Hepatocyte (in vitro differentiated cells): Measurements from ENCODE around the gene CCDC136. TPM values are rescaled to one million over a fixed set of nuclear protein-coding genes. Genes with fewer than 3 reads are reported as not detected.

ENCODE experiments used
- DNase-seq: peaks from one replicate; pipeline ENCODE4 v3.0.0-alpha.2; 2016; ENCODE audit warnings: low spot score
- H2AFZ ChIP-seq: fragments of 200-600 bp; sonication (generic); 2 replicates; pipeline ENCODE4 v1.6.0; 2016; ENCODE audit warnings: antibody characterized with exemption, mild to moderate bottlenecking
- H3K27ac ChIP-seq: fragments of 200-600 bp; sonication (generic); 2 replicates; pipeline ENCODE4 v1.5.1; 2016; ENCODE audit warnings: mild to moderate bottlenecking
- H3K27me3 ChIP-seq: fragments of 200-600 bp; sonication (generic); 2 replicates; pipeline ENCODE4 v1.6.1; 2016
- H3K36me3 ChIP-seq: fragments of 200-600 bp; sonication (generic); replicated peaks from 2 replicates; pipeline ENCODE4 v1.5.1; 2016; ENCODE audit warnings: low read depth; ENCODE audit not compliant: insufficient read depth
- H3K4me1 ChIP-seq: fragments of 200-600 bp; sonication (generic); 2 replicates; pipeline ENCODE4 v1.5.1; 2016; ENCODE audit warnings: mild to moderate bottlenecking, moderate library complexity; ENCODE audit not compliant: insufficient read depth
- H3K4me2 ChIP-seq: fragments of 200-600 bp; sonication (generic); 2 replicates; pipeline ENCODE4 v1.6.0; 2016
- H3K4me3 ChIP-seq: fragments of 200-600 bp; sonication (generic); 2 replicates; pipeline ENCODE4 v1.5.1; 2016; ENCODE audit warnings: mild to moderate bottlenecking
- H3K79me2 ChIP-seq: fragments of 200-600 bp; sonication (generic); 2 replicates; pipeline ENCODE4 v1.6.0; 2017; ENCODE audit warnings: mild to moderate bottlenecking
- H3K9me2 ChIP-seq: fragments of 200-600 bp; sonication (generic); replicated peaks from 2 replicates; pipeline ENCODE4 v1.6.0; 2017; ENCODE audit warnings: mild to moderate bottlenecking; ENCODE audit not compliant: insufficient read depth
- H3K9me3 ChIP-seq: fragments of 200-600 bp; sonication (generic); 2 replicates; pipeline ENCODE4 v1.5.1; 2016; ENCODE audit warnings: low read depth, mild to moderate bottlenecking
- H4K20me1 ChIP-seq: fragments of 200-600 bp; sonication (generic); 2 replicates; pipeline ENCODE4 v1.6.0; 2016; ENCODE audit warnings: mild to moderate bottlenecking; ENCODE audit not compliant: insufficient read depth, poor library complexity, severe bottlenecking
- CTCF ChIP-seq: fragments of 200-600 bp; sonication (generic); IDR thresholded peaks from 2 replicates; pipeline ENCODE4 v1.5.1; 2016; ENCODE audit warnings: antibody characterized with exemption, mild to moderate bottlenecking; ENCODE audit not compliant: poor library complexity
- EZH2 ChIP-seq: fragments of 200-600 bp; sonication (generic); IDR thresholded peaks from 2 replicates; pipeline ENCODE4 v1.6.1; 2016; ENCODE audit warnings: antibody characterized with exemption, mild to moderate bottlenecking, borderline replicate concordance
- EZH2phosphoT487 ChIP-seq: fragments of 200-600 bp; sonication (generic); IDR thresholded peaks from one replicate; pipeline ENCODE4 v1.6.1; 2018; ENCODE audit warnings: antibody characterized with exemption, mild to moderate bottlenecking, low read depth, moderate library complexity; ENCODE audit not compliant: unreplicated experiment, severe bottlenecking
- WGBS: methylation state at CpG from one replicate; pipeline ENCODE4 v1.1.6; 2016; ENCODE audit warnings: low lambda C conversion rate; ENCODE audit errors: missing lambda C conversion rate; 5-methylcytosine and 5-hydroxymethylcytosine counted together
- polyA plus RNA-seq: library from polyadenylated mRNA; unstranded; fragments of >200 nt; fragmentation: Nextera tagmentation; extraction: Ambion mirVana; gene quantifications from 2 replicates; pipeline ENCODE4 v1.2.1, GENCODE V29; 2016
- total RNA-seq: library from RNA; depleted of rRNA; stranded (reverse); fragments of >200 nt; gene quantifications from 2 replicates; pipeline ENCODE4 v1.2.3, GENCODE V29; 2014

The CCDC136 gene
- total and polyA plus RNA-seq, 2 experiments from 2014 or later: 3.8 to 5.6 TPM

- Histone ChIP-seq H3K36me3 (no peaks in the 10 kb centered on the region), H3K9me3 (no peaks in the 10 kb centered on the region), H2AFZ (no peak overlapping the region), H3K9me2 (no peaks in the 10 kb centered on the region), H3K4me1 (peaks cover 7% of the 10 kb centered on the region), H3K4me2 (no peak overlapping the region), H3K27me3 (no peaks in the 10 kb centered on the region), H3K79me2 (peaks cover 10% of the 10 kb centered on the region), H3K4me3 (no peak overlapping the region), H4K20me1 (peaks cover 9% of the 10 kb centered on the region), H3K27ac (no peak overlapping the region)
- no peak for TF ChIP-seq EZH2
- TF ChIP-seq EZH2phosphoT487: no peak
- no peak for TF ChIP-seq CTCF
- DNase-seq: no peak
- 89% methylated on average over 12 of the region's 12 CpGs for WGBS
Measured at GRCh38 chr7:128859232-128860157, 67.7 kb downstream of the CCDC136 start.

DNA sequence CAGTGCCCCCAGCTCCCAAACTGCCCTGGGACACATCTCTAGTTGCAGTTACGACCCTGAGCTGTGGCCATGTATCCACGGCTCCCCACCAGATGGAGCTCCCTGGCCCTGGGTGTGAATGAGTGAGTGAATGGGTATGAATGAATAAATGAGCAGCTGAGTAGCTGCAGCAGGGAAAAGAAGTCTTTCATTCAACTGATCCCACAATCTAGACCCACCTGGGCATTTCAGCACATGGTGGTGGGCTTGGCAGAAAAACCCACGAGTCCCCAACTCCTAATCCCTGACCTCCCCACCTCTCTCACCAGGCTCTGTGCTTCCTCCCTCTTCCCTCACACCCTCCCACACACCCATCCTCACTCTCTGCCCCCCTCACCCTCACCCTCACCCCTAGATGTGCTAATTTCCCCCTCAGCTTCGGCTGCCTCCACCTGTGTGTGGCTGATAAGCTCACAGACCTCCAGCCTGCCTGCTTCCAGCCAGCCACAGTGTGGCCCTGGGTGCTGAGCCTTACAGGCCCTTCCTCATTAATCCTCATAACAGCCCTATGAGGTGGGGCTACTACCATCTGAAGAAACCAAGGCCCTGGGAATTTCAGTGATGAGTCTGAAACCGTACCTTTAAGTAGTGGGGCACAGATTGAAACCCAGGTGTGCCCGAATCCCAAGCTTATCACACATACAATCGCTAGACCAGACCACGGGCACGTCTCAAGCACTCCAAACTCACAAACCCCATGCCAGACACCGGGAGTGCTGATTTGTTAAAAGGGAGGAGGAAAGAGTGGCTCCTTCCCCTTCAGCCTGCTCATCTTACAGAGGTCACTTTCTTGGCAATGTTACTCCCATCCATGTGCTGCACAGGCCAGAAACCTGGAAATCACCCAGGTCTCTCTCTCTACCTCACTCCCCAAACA is 68.6 kb downstream of the CCDC136 start:
- H3K27me3 ChIP-seq: no peaks in the 10 kb centered on the region
- no peaks in the 10 kb centered on the region for H3K9me2 ChIP-seq
- H3K27ac ChIP-seq: no peak overlapping the region
- peaks cover 19% of the 10 kb centered on the region for H3K79me2 ChIP-seq
- no peaks in the 10 kb centered on the region for H3K9me3 ChIP-seq
- H3K4me3 ChIP-seq: no peak overlapping the region
- H3K36me3 ChIP-seq: no peaks in the 10 kb centered on the region
- peaks cover 18% of the 10 kb centered on the region for H4K20me1 ChIP-seq
- H3K4me1 ChIP-seq: peaks cover 7% of the 10 kb centered on the region
- no peak for DNase-seq
- 66% methylated on average over 10 of the region's 10 CpGs for WGBS
- H2AFZ ChIP-seq: no peak overlapping the region
- H3K4me2 ChIP-seq: no peak overlapping the region
- TF ChIP-seq EZH2phosphoT487 (no peak), CTCF (no peak), EZH2 (no peak)

GRCh38 chr7:128861957-128862570 is 70.3 kb downstream of the CCDC136 start:
- H3K4me2 ChIP-seq: peak overlapping the region; percentile 62
- 74% methylated on average over 15 of the region's 15 CpGs for WGBS
- H3K9me3 ChIP-seq: no peaks in the 10 kb centered on the region
- DNase-seq: no peak
- peaks cover 25% of the 10 kb centered on the region for H3K79me2 ChIP-seq
- H3K27me3 ChIP-seq: no peaks in the 10 kb centered on the region
- TF ChIP-seq EZH2phosphoT487 (no peak), EZH2 (no peak), CTCF (no peak)
- peaks cover 32% of the 10 kb centered on the region for H4K20me1 ChIP-seq
- H2AFZ ChIP-seq: peak overlapping the region; percentile 12
- H3K9me2 ChIP-seq: no peaks in the 10 kb centered on the region
- no peaks in the 10 kb centered on the region for H3K36me3 ChIP-seq
- peaks cover 7% of the 10 kb centered on the region for H3K4me1 ChIP-seq
- H3K4me3 ChIP-seq: no peak overlapping the region
- peak overlapping the region; percentile 0 for H3K27ac ChIP-seq
